GM21576 (cell line): ENCODE results near the gene SLC2A1.

ENCODE experiments used
- ATAC-seq: cut with Tn5 transposase; IDR thresholded peaks from one replicate; pipeline ENCODE4 v1.9.1; 2021; ENCODE audit warnings: mild to moderate bottlenecking, moderate library complexity; ENCODE audit not compliant: unreplicated experiment

Gene SLC2A1

DNA sequence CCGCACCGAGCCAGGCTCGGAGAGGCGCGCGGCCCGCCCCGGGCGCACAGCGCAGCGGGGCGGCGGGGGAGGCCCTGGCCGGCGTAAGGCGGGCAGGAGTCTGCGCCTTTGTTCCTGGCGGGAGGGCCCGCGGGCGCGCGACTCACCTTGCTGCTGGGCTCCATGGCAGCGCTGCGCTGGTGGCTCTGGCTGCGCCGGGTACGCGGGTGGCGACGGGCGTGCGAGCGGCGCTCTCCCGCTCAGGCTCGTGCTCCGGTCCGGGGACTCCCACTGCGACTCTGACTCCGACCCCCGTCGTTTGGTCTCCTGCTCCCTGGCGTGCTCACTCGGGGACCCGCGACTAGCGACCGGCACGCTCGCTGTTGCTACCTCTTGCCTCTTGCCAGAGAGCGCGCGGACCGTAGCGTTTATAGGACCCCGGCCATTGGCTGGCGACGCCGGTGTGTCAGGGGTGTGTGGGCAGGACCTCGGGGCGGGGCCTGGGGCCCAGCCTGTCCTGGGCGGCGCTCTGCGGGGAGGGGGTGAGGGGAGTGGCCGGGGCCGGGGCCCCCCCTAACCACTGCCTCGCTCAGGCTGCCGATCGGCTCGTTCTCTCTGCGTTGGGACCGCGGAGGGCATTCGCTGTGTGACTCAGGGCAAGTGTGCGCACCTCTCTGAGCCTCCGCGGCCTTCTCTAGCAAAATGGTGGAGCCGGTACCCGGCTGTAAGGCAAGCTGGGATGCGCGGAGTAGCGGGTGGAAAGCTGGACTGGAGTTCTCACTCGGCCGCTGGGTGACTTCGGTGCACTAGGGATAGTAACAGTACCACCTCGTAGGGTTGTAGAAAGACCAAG is at the start of gene SLC2A1:
Gene SLC2A1, minus strand, starts transcription at position 381 of the 832 bp plus-strand sequence. Its CDS starts 217 bp downstream, at position 164.
- ATAC-seq: peak; percentile 78

- no peak for ATAC-seq
Observed at GRCh38 chr1:43007377-43008114, 48.9 kb upstream of the SLC2A1 start.

GRCh38 chr1:43005460-43006361 is 47.0 kb upstream of the SLC2A1 start:
- no peak for ATAC-seq

DNA sequence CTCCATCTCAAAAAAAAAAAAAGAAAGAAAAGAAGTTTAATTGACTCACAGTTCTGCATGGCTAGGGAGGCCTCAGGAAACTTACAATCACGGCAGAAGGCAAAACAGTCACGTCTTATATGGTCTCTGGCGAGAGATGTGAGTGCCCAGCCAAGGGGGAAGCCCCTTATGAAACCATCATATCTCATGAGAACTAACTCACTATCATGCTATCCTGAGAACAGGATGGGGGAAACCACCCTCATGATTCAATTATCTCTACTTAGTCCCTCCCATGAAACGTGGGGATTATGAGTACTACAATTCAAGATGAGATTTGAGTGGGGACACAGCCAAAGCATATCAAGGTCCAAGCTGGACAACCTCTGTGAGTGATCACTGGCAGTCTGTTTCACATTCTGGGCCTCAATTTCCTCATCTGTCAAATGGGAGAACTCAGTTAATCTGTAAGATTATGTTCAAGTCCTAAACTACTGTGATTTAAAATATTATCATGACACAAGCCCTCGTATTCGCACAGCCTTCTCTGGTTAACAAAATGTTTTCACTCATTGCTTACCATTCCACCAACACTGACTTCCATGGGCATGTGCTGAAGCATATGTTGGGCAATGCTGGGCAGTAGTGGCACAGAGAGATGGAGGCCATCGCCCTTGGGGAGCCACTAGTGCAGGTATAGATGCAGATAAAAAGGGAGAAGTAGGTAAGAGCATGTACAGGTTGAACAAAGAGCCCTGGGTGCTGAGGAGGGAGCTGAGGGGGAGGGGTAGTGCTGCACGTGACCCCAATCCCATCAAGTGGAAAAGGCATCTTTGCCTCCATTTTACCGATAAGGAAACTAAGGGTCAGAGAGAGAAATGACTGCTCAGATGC is 46.2 kb upstream of the SLC2A1 start:
- ATAC-seq: no peak

- ATAC-seq: no peak
Observed at GRCh38 chr1:43002766-43003165, 44.1 kb upstream of the SLC2A1 start.

DNA sequence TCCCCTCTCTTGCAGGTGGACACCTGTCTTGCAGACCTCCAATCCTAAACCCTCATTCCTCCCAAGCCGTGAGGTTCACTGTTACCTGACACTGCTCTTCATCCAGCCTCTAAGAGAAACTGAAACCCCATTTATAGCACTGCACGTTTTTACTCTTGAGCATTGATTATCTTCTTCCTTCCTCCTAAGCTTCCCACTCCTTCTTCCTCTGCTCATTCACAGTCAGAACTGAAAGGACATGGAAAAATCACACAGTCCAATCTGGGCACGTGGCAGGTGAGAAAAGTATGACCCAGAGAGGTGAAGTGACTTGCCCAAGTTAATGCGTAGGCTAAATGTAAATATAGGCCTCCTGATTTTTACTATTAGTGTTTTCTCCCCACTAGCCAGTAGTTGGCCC is 43.4 kb upstream of the SLC2A1 start:
- ATAC-seq: no peak

- no peak for ATAC-seq
Observed at GRCh38 chr1:43001434-43001833, 42.8 kb upstream of the SLC2A1 start.

- ATAC-seq: no peak
Observed at GRCh38 chr1:43000271-43000670, 41.6 kb upstream of the SLC2A1 start.

DNA sequence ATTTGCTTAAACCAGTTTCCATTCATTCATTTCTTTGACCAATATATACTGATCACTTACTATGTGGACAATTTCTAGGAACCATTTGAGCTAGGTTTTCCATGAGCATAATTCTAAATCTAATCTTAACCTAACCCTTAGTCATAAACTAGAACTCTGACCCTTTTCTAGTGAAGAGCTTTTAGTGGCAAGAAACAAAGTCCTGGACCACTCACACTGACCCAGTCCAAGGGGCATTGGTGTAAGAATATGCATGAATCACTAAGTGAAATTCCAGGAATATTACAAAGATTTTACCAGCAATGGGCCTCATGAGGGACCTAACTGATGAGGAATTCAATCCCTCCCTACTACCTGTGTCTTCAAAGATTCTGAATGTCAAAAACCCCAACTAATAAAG is 40.6 kb upstream of the SLC2A1 start:
- no peak for ATAC-seq

GRCh38 chr1:42998386-42998785 is 39.7 kb upstream of the SLC2A1 start:
- ATAC-seq: no peak

GRCh38 chr1:42996384-42996970 is 37.8 kb upstream of the SLC2A1 start:
- no peak for ATAC-seq

DNA sequence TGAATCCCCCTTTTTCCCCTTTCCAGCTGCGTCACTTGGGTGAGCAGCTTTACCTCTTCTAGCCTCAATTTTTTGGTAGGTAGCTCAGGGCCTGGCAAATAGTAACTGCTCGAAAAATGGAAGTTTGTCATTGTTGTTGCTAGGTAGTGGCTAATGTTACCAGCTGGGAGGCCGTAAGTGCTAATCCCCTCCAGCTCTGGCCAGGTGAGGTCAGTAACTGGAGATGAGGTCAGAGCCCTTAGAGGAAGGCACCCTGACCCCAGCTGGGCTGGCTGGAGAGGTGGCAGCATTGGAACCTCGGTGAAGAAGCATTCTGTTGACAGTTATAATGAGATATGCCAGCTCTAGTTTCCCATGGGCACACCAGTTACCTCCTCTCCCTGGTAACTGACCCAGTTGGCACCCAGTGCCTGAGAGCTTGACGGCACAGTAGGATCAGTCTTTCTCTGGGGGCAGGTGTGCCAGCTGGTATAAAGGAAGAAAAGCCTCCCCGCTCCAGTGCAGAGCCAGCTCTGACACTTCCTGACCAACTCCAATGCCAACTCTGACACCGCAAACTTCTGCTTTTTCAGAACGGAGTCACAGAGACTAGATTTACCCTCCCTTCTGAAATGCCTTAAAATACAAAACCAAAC is 35.0 kb upstream of the SLC2A1 start:
- no peak for ATAC-seq

DNA sequence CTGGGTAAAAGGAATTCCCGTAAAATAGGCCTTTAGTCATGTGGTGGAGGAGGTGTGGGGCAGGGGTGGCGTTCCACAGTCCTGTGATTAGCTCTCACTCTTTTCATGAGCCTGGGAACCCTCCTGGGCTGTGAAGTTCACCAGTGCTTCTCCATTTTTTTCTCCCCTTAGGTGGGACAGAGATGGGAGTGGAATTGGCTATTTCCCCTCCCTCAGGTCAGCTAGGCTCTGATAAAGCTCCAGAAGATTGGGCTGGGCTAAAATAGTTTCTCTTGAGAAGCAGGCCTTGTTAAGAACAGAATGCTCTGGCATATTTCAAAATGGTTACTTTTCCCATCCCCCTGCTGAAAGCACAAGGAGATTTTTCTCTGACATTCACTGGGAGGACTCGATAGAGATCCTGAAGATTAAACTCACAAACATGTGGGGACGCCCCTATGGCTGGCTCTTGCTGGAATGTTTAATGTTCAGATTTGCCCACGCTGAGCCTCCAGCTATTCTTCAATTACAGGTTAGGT is 33.4 kb upstream of the SLC2A1 start:
- ATAC-seq: no peak

- no peak for ATAC-seq
Observed at GRCh38 chr1:42990757-42991346, 32.2 kb upstream of the SLC2A1 start.

- no peak for ATAC-seq
Observed at GRCh38 chr1:42983693-42984092, 25.0 kb upstream of the SLC2A1 start.

- ATAC-seq: no peak
Observed at GRCh38 chr1:42983253-42983652, 24.6 kb upstream of the SLC2A1 start.

GRCh38 chr1:42982641-42983040 is 24.0 kb upstream of the SLC2A1 start:
- no peak for ATAC-seq

DNA sequence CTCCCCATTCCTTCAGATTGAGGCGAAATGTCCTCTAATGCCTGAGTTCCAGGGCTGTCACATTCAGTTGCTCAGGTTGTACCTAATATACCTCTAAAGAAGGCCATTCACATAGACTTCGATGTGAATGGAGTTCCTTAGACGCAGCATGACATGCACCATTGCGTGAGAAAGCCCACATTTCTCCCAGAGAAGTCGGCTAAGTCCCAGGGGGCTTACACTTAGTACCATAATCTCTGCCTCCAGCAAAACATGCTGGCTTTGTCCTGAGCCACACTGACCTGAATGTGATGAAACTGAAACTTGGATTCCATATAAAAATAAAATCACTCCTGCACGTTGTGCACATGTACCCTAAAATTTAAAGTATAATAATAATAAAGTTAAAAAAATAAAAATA is 23.2 kb upstream of the SLC2A1 start:
- no peak for ATAC-seq
